HFF-Myc (cell line): ENCODE data around the gene CEP63.

ENCODE experiments used
- DNase-seq: peaks from one replicate; pipeline ENCODE4 v3.0.0-alpha.2; 2011; ENCODE audit warnings: low read depth; ENCODE audit errors: extremely low read depth
- H3K4me3 ChIP-seq: replicated peaks from 2 replicates; pipeline ENCODE4 v1.5.1; 2011; ENCODE audit warnings: low read depth, mild to moderate bottlenecking, control low read depth, low read length
- CTCF ChIP-seq: IDR thresholded peaks from 2 replicates; pipeline ENCODE4 v1.5.1; 2012; ENCODE audit warnings: mild to moderate bottlenecking, low read depth, low read length, control low read depth; ENCODE audit errors: missing control alignments

The CEP63 gene

GRCh38 chr3:134496471-134497071, 10.7 kb downstream of the CEP63 start:
- no peak overlapping the region for H3K4me3 ChIP-seq
- TF ChIP-seq CTCF, result no peak
- DNase-seq, result no peak

GRCh38 chr3:134503266-134503665, 17.4 kb downstream of the CEP63 start:
- H3K4me3 ChIP-seq, result no peak overlapping the region
- DNase-seq, result no peak
- no peak for TF ChIP-seq CTCF

GRCh38 chr3:134504132-134504531, 18.3 kb downstream of the CEP63 start:
- DNase-seq, result no peak
- TF ChIP-seq CTCF, result no peak
- H3K4me3 ChIP-seq, result no peak overlapping the region

- TF ChIP-seq CTCF, result no peak
- no peak for DNase-seq
- H3K4me3 ChIP-seq, result no peak overlapping the region
Observed at GRCh38 chr3:134505485-134505884, 19.6 kb downstream of the CEP63 start.

- no peak for DNase-seq
- H3K4me3 ChIP-seq, result no peak overlapping the region
- no peak for TF ChIP-seq CTCF
Observed at GRCh38 chr3:134511500-134511899, 25.6 kb downstream of the CEP63 start.

GRCh38 chr3:134516905-134517304, 31.0 kb downstream of the CEP63 start:
- no peak for TF ChIP-seq CTCF
- no peak for DNase-seq
- H3K4me3 ChIP-seq, result no peak overlapping the region

GRCh38 chr3:134517791-134518190, 31.9 kb downstream of the CEP63 start:
- no peak for DNase-seq
- no peak overlapping the region for H3K4me3 ChIP-seq
- no peak for TF ChIP-seq CTCF
